ENCODE results near the gene TMEM202.

GRCh38 chr15:72415304-72415703 lies 17.2 kb downstream of the TMEM202 start:
- no peak for TF ChIP-seq CTCF (conservative IDR thresholded peaks at IDR 0.05)
- TF ChIP-seq EZH2 (IDR thresholded peaks at IDR 0.05; ENCODE audit: low read depth) = no peak
